H1 (cell line): Measurements from ENCODE around the gene AGBL5. TPM values are rescaled to one million over a fixed set of nuclear protein-coding genes. Genes with fewer than 3 reads are reported as not detected.

Source experiments
- ASH2L ChIP-seq: fragments of 200-600, 300-600 bp; sonication (generic); IDR thresholded peaks from one replicate; pipeline ENCODE4 v1.7.1; 2017; ENCODE audit warnings: low read length
- CHD7 ChIP-seq: fragments of 300-600 bp; sonication (generic); IDR thresholded peaks from 2 replicates; pipeline ENCODE4 v1.7.1; 2012; ENCODE audit warnings: low read length, moderate library complexity, mild to moderate bottlenecking, inconsistent platforms; ENCODE audit not compliant: insufficient replicate concordance
- NRF1 ChIP-seq: IDR thresholded peaks from 2 replicates; pipeline ENCODE4 v1.6.1; 2011; ENCODE audit warnings: mild to moderate bottlenecking, low read depth, low read length, improper control_type of control experiment
- polyA plus RNA-seq, 7 experiments: library from polyadenylated mRNA; depleted of rRNA in 3 of 7; stranded (reverse) in 5 of 7; unstranded in 2 of 7; fragments of >200 nt in 5 of 7; fragments of 200-250 nt in 2 of 7; gene quantifications; 1 replicate in 5 of 7; 2 replicates in 1 of 7; 4 replicates in 1 of 7; pipeline versions ENCODE4 v1.2.1 to v1.2.3, GENCODE V29; 2011 to 2013; ENCODE audit warnings: missing spikeins in 2 of 7, mixed read lengths in 2 of 7
- total RNA-seq: library from RNA; stranded (reverse); fragmentation: NEBNext Ultra II Directional; extraction: Animal tissue kit (Norgen Biotek cat#: 25700); gene quantifications from 2 replicates; pipeline ENCODE4 v1.2.1, GENCODE V29; 2021

The AGBL5 gene
- total and polyA plus RNA-seq, 2 of the 8 experiments (the other 6 are each of a cell fraction or from before 2014, with no cell fraction given): 45.4 to 62.0 TPM

- TF ChIP-seq ASH2L (no peak), NRF1 (no peak), CHD7 (no peak)
These were observed 18.6 kb downstream of the AGBL5 start (continued) for GRCh38 chr2:27069961-27070618.
